ENCODE results near the gene TJP3.

- no peak for TF ChIP-seq EP300 (IDR thresholded peaks at IDR 0.05)
- no peak for TF ChIP-seq CTCF (IDR thresholded peaks at IDR 0.05)
Measured at GRCh38 chr19:3780786-3781304, 72.7 kb downstream of the TJP3 start.
